Bronchial epithelial cell (primary cell): ENCODE measurements around the gene FLT3. TPM values are rescaled to one million over a fixed set of nuclear protein-coding genes. Genes with fewer than 3 reads are reported as not detected.

Source experiments
- DNase-seq: peaks from one replicate; pipeline ENCODE4 v3.0.0-alpha.2; 2010; ENCODE audit warnings: low read depth
- FAIRE-seq: peaks from 2 replicates; lab custom pipeline; 2011; peaks lifted over from hg19 to GRCh38; lab: Jason Lieb, UNC
- H3K27me3 ChIP-seq: 2 replicates; pipeline ENCODE4 v1.5.1; 2011; ENCODE audit warnings: low read length; ENCODE audit not compliant: control insufficient read depth, insufficient read depth
- H3K36me3 ChIP-seq: 2 replicates; pipeline ENCODE4 v1.5.1; 2011; ENCODE audit warnings: low read length; ENCODE audit not compliant: control insufficient read depth, insufficient read depth
- H3K4me3 ChIP-seq: 2 replicates; pipeline ENCODE4 v1.5.1; 2011; ENCODE audit warnings: mild to moderate bottlenecking, low read depth, low read length, control low read depth
- total RNA-seq: library from RNA; depleted of rRNA; stranded (reverse); fragments of >200 nt; gene quantifications from 2 replicates; pipeline ENCODE4 v1.2.1, GENCODE V29; 2014
- TF ChIP-seq, protein P1 (sequence below): IDR thresholded peaks from 2 replicates; pipeline ENCODE4 v1.5.1; 2011; ENCODE audit warnings: mild to moderate bottlenecking, moderate library complexity, low read length, control low read depth, inconsistent platforms; ENCODE audit not compliant: insufficient read depth, severe bottlenecking

Gene FLT3
- total RNA-seq, 1 donor from 2014 or later, result not detected

DNA sequence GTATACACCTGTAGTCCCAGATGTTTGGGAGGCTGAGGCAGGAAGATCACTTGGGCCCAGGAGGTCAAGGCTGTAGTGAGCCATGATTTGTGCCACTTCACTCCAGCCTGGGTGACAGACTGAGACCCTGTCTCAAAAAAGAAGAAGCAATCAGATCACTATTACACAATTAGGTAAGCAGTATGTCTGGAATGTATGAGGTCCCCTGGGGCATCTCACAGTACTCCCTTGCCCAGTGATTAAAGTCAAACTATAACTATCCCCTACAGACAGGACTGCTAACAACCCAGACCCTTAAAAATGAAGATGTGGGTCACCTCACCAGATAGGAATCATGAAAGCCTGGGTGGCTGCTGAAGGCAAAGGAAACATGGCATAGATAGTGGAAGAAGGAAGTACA is 28.6 kb upstream of the FLT3 start:
- Histone ChIP-seq H3K27me3 (no peaks in the 10 kb centered on the region), H3K36me3 (no peaks in the 10 kb centered on the region), H3K4me3 (no peak overlapping the region)
- DNase-seq (no peak), FAIRE-seq (no peak)
- TF ChIP-seq, protein P1, sequence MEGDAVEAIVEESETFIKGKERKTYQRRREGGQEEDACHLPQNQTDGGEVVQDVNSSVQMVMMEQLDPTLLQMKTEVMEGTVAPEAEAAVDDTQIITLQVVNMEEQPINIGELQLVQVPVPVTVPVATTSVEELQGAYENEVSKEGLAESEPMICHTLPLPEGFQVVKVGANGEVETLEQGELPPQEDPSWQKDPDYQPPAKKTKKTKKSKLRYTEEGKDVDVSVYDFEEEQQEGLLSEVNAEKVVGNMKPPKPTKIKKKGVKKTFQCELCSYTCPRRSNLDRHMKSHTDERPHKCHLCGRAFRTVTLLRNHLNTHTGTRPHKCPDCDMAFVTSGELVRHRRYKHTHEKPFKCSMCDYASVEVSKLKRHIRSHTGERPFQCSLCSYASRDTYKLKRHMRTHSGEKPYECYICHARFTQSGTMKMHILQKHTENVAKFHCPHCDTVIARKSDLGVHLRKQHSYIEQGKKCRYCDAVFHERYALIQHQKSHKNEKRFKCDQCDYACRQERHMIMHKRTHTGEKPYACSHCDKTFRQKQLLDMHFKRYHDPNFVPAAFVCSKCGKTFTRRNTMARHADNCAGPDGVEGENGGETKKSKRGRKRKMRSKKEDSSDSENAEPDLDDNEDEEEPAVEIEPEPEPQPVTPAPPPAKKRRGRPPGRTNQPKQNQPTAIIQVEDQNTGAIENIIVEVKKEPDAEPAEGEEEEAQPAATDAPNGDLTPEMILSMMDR, result no peak

DNA sequence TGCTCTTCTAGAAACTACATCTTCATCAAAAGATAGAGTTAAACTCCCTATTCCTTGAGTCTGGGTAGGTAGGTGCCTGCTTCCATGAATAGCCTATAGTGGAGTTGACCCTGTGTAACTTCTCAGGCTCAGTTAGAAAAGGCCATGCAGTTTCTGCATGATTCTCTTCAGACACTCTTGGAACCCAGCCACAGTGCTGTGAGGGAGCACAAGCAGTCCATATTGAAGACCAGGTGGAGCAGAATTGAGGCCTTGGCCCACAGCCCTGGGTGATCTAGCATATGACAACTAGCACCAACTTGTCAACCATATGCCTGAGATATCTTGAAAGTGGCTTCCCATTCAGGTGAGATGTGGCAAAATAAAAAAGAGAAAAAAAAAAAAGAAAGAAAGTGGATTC is 27.7 kb upstream of the FLT3 start:
- H3K4me3 ChIP-seq, result no peak overlapping the region
- no peaks in the 10 kb centered on the region for H3K27me3 ChIP-seq
- H3K36me3 ChIP-seq, result no peaks in the 10 kb centered on the region
- no peak for DNase-seq
- TF ChIP-seq, protein P1, result no peak
- no peak for FAIRE-seq

DNA sequence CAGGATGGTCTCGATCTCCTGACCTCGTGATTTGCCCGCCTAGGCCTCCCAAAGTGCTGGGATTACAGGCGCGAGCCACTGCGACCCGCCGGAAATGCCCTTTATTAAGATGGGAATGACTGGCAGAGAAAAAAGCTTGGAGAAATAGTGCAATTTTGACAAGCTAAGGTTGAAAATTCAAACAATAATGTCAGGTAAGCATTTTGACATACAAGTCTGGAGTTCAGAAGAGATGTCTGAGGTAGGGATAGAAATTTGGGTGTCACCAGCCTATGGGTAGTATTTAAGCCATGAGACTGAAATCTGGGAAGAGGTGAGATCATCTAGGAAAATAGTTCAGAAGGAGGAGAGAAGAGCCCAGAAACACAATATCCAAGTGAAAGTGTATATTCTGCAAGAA is 20.8 kb upstream of the FLT3 start:
- FAIRE-seq (no peak), DNase-seq (no peak)
- Histone ChIP-seq H3K4me3 (no peak overlapping the region), H3K36me3 (no peaks in the 10 kb centered on the region), H3K27me3 (no peaks in the 10 kb centered on the region)
- TF ChIP-seq, protein P1, result no peak

DNA sequence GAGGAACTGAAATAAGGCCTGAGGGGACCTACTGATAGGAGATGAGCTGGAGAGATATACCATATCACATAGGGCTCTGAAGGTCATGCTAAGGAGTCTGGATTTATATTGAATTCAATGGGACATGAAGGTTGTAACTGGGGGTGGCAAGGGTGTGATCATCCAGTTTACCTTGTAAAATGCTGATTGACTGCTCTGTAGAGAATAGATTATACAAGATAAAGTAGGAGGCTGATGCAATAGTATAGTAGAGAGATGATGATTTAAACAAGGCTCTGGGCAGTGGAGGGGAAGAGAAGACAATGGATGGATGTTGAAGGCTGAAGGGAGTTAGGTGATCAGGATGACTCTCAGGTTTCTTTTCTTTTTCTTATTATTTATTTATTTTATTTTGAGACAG is 19.9 kb upstream of the FLT3 start:
- Histone ChIP-seq H3K36me3 (no peaks in the 10 kb centered on the region), H3K4me3 (no peak overlapping the region), H3K27me3 (no peaks in the 10 kb centered on the region)
- TF ChIP-seq, protein P1, result no peak
- DNase-seq (no peak), FAIRE-seq (no peak)

DNA sequence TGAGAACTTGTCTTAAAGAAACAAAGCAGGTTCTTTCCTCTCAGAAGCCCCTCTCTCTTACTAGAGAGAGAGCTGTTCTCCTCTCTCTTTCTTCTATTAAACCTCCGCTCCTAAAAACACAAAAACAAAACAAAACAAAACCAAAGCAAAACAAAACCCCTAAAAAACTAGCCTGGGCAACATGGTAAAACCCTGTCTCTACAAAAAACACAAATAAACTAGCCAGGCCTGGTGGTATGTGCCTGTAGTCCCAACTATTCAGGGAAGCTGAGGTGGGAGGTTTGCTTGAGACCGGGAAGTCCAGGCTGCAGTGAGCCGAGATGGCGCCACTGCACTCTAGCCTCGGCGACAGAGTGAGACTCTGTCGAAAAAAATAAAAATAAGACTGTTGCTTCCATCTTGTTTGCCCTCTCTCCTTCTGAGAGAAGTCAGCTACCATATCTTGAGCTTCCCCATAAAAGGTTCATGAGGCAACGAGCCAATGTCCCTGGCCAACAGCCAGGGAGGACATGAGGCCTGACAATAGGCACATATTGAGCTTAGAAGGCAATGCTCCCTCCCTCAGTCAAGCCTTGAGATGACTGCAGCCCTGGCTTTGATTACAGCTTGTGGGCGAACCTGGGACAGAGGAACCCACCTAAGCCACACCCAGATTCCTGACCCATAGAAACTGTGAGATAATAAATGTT is 17.5 kb upstream of the FLT3 start:
- H3K36me3 ChIP-seq, result no peaks in the 10 kb centered on the region
- TF ChIP-seq, protein P1, result no peak
- no peak overlapping the region for H3K4me3 ChIP-seq
- no peaks in the 10 kb centered on the region for H3K27me3 ChIP-seq
- DNase-seq, result no peak
- no peak for FAIRE-seq

DNA sequence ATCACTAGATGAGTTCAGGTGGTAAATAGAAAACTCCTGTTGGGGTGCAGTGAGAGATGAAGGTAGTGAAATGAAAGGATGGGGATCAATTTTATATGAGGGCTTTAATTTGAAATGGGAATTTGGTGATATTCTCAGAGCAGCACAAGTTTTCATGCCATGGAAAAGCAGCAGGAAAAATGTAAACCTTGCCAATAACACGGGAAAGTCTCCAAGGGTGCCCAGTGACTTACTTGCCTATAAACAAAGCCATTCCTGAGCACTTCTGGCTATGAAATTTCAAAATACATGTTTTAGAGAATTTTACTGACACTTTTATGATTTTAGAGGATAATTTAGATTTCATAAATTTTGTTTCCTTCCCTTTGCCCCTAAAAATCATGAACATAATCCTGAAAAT is 16.4 kb upstream of the FLT3 start:
- Histone ChIP-seq H3K36me3 (no peaks in the 10 kb centered on the region), H3K27me3 (no peaks in the 10 kb centered on the region), H3K4me3 (no peak overlapping the region)
- FAIRE-seq, result no peak
- DNase-seq, result no peak
- TF ChIP-seq, protein P1, result no peak
